Naive thymus-derived CD4-positive, alpha-beta T cell (primary cell): ENCODE results near the gene TELO2. TPM values are rescaled to one million over a fixed set of nuclear protein-coding genes. Genes with fewer than 3 reads are reported as not detected.
"Not testable (repeated sequence)": the region's sequence is repeated elsewhere in the genome, so short reads cannot be mapped to it uniquely, and the experiment has no call there.

ENCODE experiments used
- ATAC-seq: fragments of 150-1000 bp; cut with Tn5 transposase; 2 replicates; pipeline ENCODE4 v1.10.0; 2021; ENCODE audit warnings: mild to moderate bottlenecking, moderate library complexity
- CTCF ChIA-PET: fragments of 350-600 bp; sonication (Branson Sonifier 250); formaldehyde crosslinking; loops from one replicate; lab custom pipeline; 2021; ENCODE audit warnings: antibody characterized with exemption; lab: Charles Lee
- POLR2A ChIA-PET: fragments of 350-600 bp; sonication (Branson Sonifier 250); formaldehyde crosslinking; loops from one replicate; lab custom pipeline; 2021; ENCODE audit warnings: antibody characterized with exemption, inconsistent platforms; lab: Charles Lee
- DNase-seq, 9 donors: peaks; one replicate each; pipeline versions ENCODE4 v3.0.0 to v3.0.0-alpha.2; 2020 to 2022; ENCODE audit warnings: mixed read lengths in 1 of 9
- H3K27ac ChIP-seq: one replicate; pipeline ENCODE4 v1.7.0; 2013; ENCODE audit warnings: mild to moderate bottlenecking, low read depth, low read length, moderate library complexity
- H3K27me3 ChIP-seq, 2 donors: one replicate each; pipeline ENCODE4 v1.7.0; 2013; ENCODE audit warnings: low read length in 2 of 2, mild to moderate bottlenecking in 2 of 2, moderate library complexity in 2 of 2; ENCODE audit not compliant: control insufficient read depth in 2 of 2, insufficient read depth in 2 of 2
- H3K36me3 ChIP-seq, 3 experiments: 1 replicate in 2 of 3; 2 replicates in 1 of 3; pipeline ENCODE4 v1.7.0; 2013; ENCODE audit warnings: low read length in 3 of 3, mild to moderate bottlenecking in 3 of 3, moderate library complexity in 1 of 3; ENCODE audit not compliant: insufficient read depth in 3 of 3, control insufficient read depth in 2 of 3
- H3K4me1 ChIP-seq, 2 donors: one replicate each; pipeline ENCODE4 v1.7.0; 2013; ENCODE audit warnings: low read length in 2 of 2, mild to moderate bottlenecking in 2 of 2, moderate library complexity in 1 of 2; ENCODE audit not compliant: control insufficient read depth in 2 of 2, insufficient read depth in 2 of 2
- H3K4me3 ChIP-seq: 2 replicates; pipeline ENCODE4 v1.7.0; 2013; ENCODE audit warnings: mild to moderate bottlenecking, low read length
- H3K9me3 ChIP-seq, 3 experiments: 1 replicate in 2 of 3; 2 replicates in 1 of 3; pipeline ENCODE4 v1.7.0; 2013; ENCODE audit warnings: low read length in 3 of 3; ENCODE audit not compliant: control insufficient read depth in 2 of 3
- H3K27ac Mint-ChIP-seq, 9 donors: one replicate each; pipeline ENCODE4 v1.8.0; 2020 to 2022; ENCODE audit warnings: mixed read lengths in 9 of 9, mild to moderate bottlenecking in 8 of 9, moderate library complexity in 5 of 9, inconsistent platforms in 2 of 9
- H3K27me3 Mint-ChIP-seq, 5 donors: one replicate each; pipeline ENCODE4 v1.8.0; 2021 to 2022; ENCODE audit warnings: mixed read lengths in 5 of 5, mild to moderate bottlenecking in 1 of 5
- H3K36me3 Mint-ChIP-seq, 5 donors: one replicate each; pipeline ENCODE4 v1.8.0; 2020 to 2022; ENCODE audit warnings: mixed read lengths in 5 of 5, mild to moderate bottlenecking in 3 of 5, inconsistent platforms in 1 of 5
- H3K4me1 Mint-ChIP-seq, 7 donors: one replicate each; pipeline ENCODE4 v1.8.0; 2020 to 2022; ENCODE audit warnings: mixed read lengths in 7 of 7, mild to moderate bottlenecking in 3 of 7, inconsistent platforms in 1 of 7
- H3K4me3 Mint-ChIP-seq, 10 donors: one replicate each; pipeline ENCODE4 v1.8.0; 2020 to 2022; ENCODE audit warnings: mild to moderate bottlenecking in 10 of 10, mixed read lengths in 10 of 10, moderate library complexity in 6 of 10, inconsistent platforms in 2 of 10
- H3K9me3 Mint-ChIP-seq, 11 donors: one replicate each; pipeline ENCODE4 v1.8.0; 2020 to 2022; ENCODE audit warnings: mixed read lengths in 11 of 11, mild to moderate bottlenecking in 4 of 11, inconsistent platforms in 1 of 11, moderate library complexity in 1 of 11
- intact Hi-C, 2 donors: fragments of 100-400 bp; cut with micrococcal nuclease; formaldehyde crosslinking; loops; one replicate each; pipeline ENCODE4 v1.15.1; 2023
- polyA plus RNA-seq, 2 donors: library from polyadenylated mRNA; unstranded; fragments of 300-500 nt; fragmentation: Illumina TruSeq; gene quantifications; one replicate each; pipeline ENCODE4 v1.2.3, GENCODE V29; 2021
- total RNA-seq, 6 experiments: library from RNA in 5 of 6; stranded (reverse) in 5 of 6; gene quantifications; 1 replicate in 5 of 6; 2 replicates in 1 of 6; pipeline ENCODE4 v1.2.3 and lab custom pipeline; 2021 to 2026

The TELO2 gene
- total and polyA plus RNA-seq, 7 experiments from 2014 or later, result 10.5 to 58.9 (median 50.2) TPM

GRCh38 chr16:1469141-1469540 is 24.0 kb upstream of the TELO2 start:
- H3K27ac ChIP-seq, DNase-seq, intact Hi-C loops, ATAC-seq, H3K27me3 ChIP-seq, H3K4me3 ChIP-seq, H3K27me3 Mint-ChIP-seq, H3K27ac Mint-ChIP-seq, H3K36me3 Mint-ChIP-seq, H3K9me3 ChIP-seq, CTCF ChIA-PET, H3K9me3 Mint-ChIP-seq: not testable (repeated sequence)
- Histone ChIP-seq H3K4me1 (peaks cover 5 to 12% of the 10 kb centered on the region in 2 donors), H3K36me3 (peaks cover 0 to 12% (median 4%) of the 10 kb centered on the region in 3 experiments)
- H3K4me1 Mint-ChIP-seq, result peaks cover 13 to 47% (median 40%) of the 10 kb centered on the region in 7 donors
- peak overlapping the region in 1 of 10 donors; percentile 38 for H3K4me3 Mint-ChIP-seq
- POLR2A ChIA-PET, result interaction anchor here (1.3 kb wide), 1 partner anchor 48 kb away, joined by 3 read pairs; no protein-coding TSS in a partner anchor

GRCh38 chr16:1469693-1470201 is 23.4 kb upstream of the TELO2 start:
- Mint-ChIP-seq H3K27me3 (no peaks in the 10 kb centered on the region), H3K4me3 (peak overlapping the region in 4 of 10 donors; percentile 35 to 64 (median 48)), H3K4me1 (peaks cover 14 to 49% (median 41%) of the 10 kb centered on the region in 7 donors), H3K36me3 (no peaks in the 10 kb centered on the region), H3K9me3 (no peaks in the 10 kb centered on the region), H3K27ac (peak overlapping the region in 1 of 9 donors; percentile 42)
- no peak for DNase-seq
- CTCF ChIA-PET, result no interaction called here
- H3K27me3 ChIP-seq, result no peaks in the 10 kb centered on the region
- H3K27ac ChIP-seq, result no peak overlapping the region
- H3K9me3 ChIP-seq, result no peaks in the 10 kb centered on the region
- H3K4me1 ChIP-seq, result peaks cover 8 to 14% of the 10 kb centered on the region in 2 donors
- H3K36me3 ChIP-seq, result peaks cover 0 to 6% (median 4%) of the 10 kb centered on the region in 3 experiments
- POLR2A ChIA-PET, result interaction anchor here (1.3 kb wide), 1 partner anchor 49 kb away, joined by 3 read pairs; no protein-coding TSS in a partner anchor
- intact Hi-C loops, result loop anchor here in 1 of 2 donors (10.0 kb wide), 1 partner anchor 65 kb away; the partner anchor contains the start of gene TMEM204
- no peak overlapping the region for H3K4me3 ChIP-seq
- ATAC-seq, result peak; percentile 54

- Mint-ChIP-seq H3K9me3 (no peaks in the 10 kb centered on the region), H3K27me3 (no peaks in the 10 kb centered on the region), H3K27ac (peak overlapping the region in 2 of 9 donors; percentile 25 to 51), H3K4me3 (peak overlapping the region in 3 of 10 donors; percentile 43 to 64 (median 51)), H3K4me1 (peaks cover 17 to 53% (median 45%) of the 10 kb centered on the region in 7 donors), H3K36me3 (no peaks in the 10 kb centered on the region)
- no peaks in the 10 kb centered on the region for H3K36me3 ChIP-seq
- CTCF ChIA-PET, result no interaction called here
- DNase-seq (no peak), ATAC-seq (peak; percentile 50)
- no peaks in the 10 kb centered on the region for H3K27me3 ChIP-seq
- POLR2A ChIA-PET, result interaction anchor here (1.3 kb wide), 1 partner anchor 50 kb away, joined by 3 read pairs; no protein-coding TSS in a partner anchor
- no peaks in the 10 kb centered on the region for H3K9me3 ChIP-seq
- H3K27ac ChIP-seq, result no peak overlapping the region
- H3K4me1 ChIP-seq, result peaks cover 12 to 18% of the 10 kb centered on the region in 2 donors
- intact Hi-C loops, result loop anchor here in 1 of 2 donors (10.0 kb wide), 1 partner anchor 64 kb away; the partner anchor contains the start of gene TMEM204
- H3K4me3 ChIP-seq, result no peak overlapping the region
Measured at GRCh38 chr16:1470481-1471251, 22.5 kb upstream of the TELO2 start.

GRCh38 chr16:1471569-1472194 is 21.5 kb upstream of the TELO2 start:
- Mint-ChIP-seq H3K4me3 (peak overlapping the region in 4 of 10 donors; percentile 34 to 79 (median 54)), H3K4me1 (peaks cover 20 to 57% (median 48%) of the 10 kb centered on the region in 7 donors), H3K27ac (peak overlapping the region in 1 of 9 donors; percentile 51), H3K27me3 (no peaks in the 10 kb centered on the region), H3K36me3 (no peaks in the 10 kb centered on the region), H3K9me3 (no peaks in the 10 kb centered on the region)
- Histone ChIP-seq H3K27me3 (no peaks in the 10 kb centered on the region), H3K9me3 (no peaks in the 10 kb centered on the region), H3K36me3 (no peaks in the 10 kb centered on the region), H3K27ac (no peak overlapping the region), H3K4me3 (no peak overlapping the region), H3K4me1 (peaks cover 13 to 20% of the 10 kb centered on the region in 2 donors)
- DNase-seq (no peak), ATAC-seq (no peak)
- intact Hi-C loops, result loop anchor here in 1 of 2 donors (10.0 kb wide), 1 partner anchor 63 kb away; the partner anchor contains the start of gene TMEM204
- CTCF ChIA-PET, result no interaction called here
- POLR2A ChIA-PET, result no interaction called here

- ATAC-seq (no peak), DNase-seq (no peak)
- H3K4me1 Mint-ChIP-seq, result peaks cover 20 to 60% (median 46%) of the 10 kb centered on the region in 7 donors
- H3K27me3 Mint-ChIP-seq, result no peaks in the 10 kb centered on the region
- H3K4me3 Mint-ChIP-seq, result peak overlapping the region; percentile 58 to 81 (median 69)
- peak overlapping the region in 7 of 9 donors; percentile 6 to 87 (median 59) for H3K27ac Mint-ChIP-seq
- Histone ChIP-seq H3K27me3 (no peaks in the 10 kb centered on the region), H3K9me3 (no peaks in the 10 kb centered on the region), H3K4me1 (peaks cover 13 to 20% of the 10 kb centered on the region in 2 donors), H3K4me3 (no peak overlapping the region), H3K36me3 (no peaks in the 10 kb centered on the region), H3K27ac (no peak overlapping the region)
- intact Hi-C loops, result loop anchor here in 1 of 2 donors (10.0 kb wide), 1 partner anchor 62 kb away; the partner anchor contains the start of gene TMEM204
- POLR2A ChIA-PET, result no interaction called here
- CTCF ChIA-PET, result interaction anchor here (0.6 kb wide), 1 partner anchor 101 kb away, joined by 4 read pairs; no protein-coding TSS in a partner anchor
- no peaks in the 10 kb centered on the region for H3K9me3 Mint-ChIP-seq
- no peaks in the 10 kb centered on the region for H3K36me3 Mint-ChIP-seq
Measured at GRCh38 chr16:1472974-1473373, 20.2 kb upstream of the TELO2 start.
